SKM-1 (cell line): Measurements from ENCODE around the gene MIOS.
"Not testable (repeated sequence)": the region's sequence is repeated elsewhere in the genome, so short reads cannot be mapped to it uniquely, and the experiment has no call there.

ENCODE experiments used
- DNase-seq: peaks from one replicate; lab custom pipeline; 2025; ENCODE audit not compliant: unreplicated experiment; lab: John Stamatoyannopoulos, UW

Gene MIOS

DNA sequence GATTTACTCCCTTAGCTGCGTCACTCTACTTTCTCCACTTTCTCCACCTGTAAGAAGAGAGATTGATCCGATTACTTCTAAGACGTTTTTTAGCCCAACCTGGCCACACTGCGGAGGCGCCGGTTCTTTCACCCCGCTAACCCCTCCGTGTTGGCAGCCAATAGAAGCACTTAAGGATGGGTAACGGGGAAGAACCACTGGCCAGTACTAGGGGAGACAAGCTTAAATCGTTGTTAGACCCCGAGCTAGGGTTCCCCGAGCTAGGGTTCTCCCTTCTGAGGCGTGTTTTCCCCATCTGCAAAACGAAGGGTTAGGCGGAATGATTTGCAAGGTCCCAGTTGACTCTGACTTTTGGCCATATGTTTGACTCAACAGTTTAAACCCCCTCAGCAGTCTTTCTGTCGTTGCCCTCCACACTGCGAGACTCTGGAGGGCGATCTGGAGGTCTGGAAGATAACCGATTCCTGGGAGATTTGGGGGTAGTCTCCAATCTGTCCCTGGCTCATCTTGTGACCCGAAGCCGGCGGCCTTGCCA, 74.5 kb downstream of the MIOS start:
- DNase-seq, result no peak

DNA sequence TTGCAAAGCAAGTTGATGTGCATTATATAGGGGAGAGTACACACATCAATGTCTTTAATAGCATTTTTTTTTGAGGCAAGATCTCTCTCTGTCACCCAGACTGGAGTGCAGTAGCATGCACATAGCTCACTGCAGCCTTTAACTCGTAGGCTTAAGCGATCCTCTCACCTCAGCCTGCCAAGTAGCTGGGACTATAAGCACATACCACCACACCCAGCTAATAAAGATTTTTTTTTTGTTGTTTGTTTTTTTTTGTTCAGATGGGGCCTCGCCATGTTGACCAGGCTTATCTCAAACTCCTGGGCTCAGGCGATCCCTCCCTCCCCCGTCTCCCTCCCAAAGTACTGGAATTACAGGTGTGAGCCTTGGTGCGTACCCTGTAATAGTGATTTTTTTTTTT, 75.4 kb downstream of the MIOS start:
- no peak for DNase-seq

DNA sequence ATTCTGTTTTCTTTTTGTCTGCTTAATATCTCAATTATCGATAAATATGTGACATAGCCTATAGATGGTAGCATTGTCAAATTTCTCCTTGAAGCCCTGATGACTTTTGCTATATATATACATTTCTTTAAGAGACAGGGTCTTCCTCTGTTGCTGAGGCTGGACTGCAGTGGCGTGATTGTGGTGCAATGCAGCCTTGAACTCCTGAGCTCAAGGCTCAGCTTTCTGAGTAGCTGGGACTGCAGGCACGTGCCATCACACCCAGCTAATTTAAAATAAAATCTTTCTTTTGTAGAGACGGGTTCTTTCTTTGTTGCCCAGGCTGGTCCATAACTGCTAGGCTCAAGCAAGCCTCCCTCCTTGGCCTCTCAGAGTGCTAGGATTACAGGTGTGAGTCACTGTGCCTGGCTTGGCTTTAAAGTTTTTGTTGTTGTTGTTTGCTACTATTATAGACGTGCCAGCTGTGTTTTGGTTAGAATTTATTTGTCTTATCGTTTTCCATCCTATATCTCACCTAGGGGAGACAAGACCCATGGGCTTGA, 80.9 kb downstream of the MIOS start:
- no peak for DNase-seq

DNA sequence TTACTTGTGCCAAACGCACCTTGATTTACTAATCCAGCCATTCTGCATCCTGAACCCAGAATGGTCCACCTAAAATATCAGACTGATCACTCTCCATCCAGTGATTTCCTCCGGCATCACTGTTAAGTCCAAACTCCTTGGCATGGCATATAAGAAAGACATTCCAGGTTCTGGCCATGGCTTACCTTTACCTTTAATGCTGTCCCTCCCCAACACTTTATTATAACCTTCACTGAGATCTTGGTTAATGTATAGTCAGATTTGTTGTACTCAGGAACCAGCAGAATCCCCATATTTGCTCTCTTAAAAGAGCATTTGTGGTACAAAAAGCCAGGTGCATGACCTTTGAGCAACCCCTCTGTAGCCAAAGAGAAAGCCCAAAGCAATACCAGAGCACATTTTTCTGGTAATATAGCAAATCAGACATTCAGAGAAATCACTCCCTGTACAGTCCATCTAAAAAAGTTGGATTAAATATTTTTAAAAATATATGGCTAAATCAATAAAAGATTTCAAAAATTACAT, 84.1 kb downstream of the MIOS start:
- DNase-seq, result no peak

DNA sequence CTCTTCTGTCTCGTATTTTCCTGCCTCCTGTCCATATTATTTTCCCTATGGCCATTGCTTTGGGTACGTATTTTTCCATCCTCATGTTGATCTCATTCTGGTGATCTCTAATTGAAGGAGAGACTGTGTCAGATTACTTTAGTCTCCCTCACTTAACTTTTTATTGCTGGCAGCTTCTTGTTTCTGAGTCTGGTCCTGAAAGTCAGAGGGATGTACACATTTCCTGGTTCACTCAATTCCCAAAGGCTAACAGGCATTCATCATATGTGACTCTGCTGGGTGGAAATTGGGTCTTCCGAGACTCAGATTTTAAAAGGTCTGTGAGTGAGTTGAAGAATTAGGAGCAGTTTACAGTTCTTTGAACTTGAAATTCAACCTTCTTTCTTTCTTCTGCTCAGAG, 84.8 kb downstream of the MIOS start:
- no peak for DNase-seq

DNA sequence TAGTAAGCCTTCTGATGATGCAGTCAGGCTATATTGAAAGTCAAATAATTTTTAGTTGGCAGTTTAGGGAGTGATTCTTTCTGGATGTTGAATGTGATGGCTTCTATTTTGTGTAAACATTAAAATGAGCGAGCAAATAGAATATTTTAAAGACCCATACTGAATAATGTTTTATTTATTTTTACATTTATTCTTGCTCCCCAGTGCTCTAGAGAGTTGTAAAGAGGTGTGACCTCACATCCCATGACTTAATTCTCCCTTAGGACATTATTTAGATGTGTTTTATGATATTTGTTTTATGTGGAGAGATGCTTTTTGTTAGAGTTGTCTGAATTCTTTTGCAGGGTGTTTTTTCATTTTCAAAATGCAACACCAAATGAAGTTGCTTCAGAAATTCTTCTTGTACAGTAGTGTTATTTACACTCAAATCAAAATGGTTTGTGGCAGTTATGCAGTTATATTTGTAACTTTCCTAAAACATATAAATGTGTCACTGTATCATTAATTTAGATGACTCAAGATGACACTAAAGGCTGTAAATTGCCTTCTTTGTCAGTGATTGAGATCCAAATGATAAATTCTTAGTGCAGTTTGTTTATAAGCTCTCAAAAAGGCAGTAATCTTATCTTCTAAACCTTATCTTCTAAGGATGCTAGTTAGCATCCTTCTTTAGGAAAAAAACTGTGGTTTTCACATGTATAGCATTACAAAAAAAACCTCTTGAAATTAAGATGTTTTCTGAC, 86.3 kb downstream of the MIOS start:
- no peak for DNase-seq

DNA sequence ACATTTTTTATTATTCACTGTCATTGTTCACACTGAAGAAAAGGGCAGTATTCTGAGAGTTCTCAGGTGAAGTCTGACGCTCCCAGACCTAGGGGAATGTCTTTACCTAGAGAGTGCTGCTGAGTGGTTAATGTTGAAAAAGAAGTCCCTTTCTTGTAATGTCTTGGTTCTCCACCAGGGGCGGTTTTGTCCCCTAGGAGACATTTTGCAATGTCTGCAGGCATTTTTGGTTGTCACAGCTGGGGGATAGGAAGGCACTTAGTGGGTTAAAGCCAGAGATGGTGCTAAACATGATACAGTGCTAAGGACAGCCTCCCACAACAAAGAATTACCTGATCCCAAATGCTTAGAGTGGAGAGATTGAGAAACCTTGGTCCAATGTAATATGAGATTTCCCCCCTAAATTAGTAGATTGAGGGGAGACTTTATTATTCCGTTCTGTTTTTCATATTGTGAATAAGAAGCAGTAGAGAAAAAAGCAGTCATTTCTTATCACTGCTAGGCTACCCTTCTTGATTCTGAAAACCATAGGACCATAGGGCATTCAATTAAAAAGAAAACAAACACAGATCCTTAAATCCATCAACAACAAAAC, 87.0 kb downstream of the MIOS start:
- no peak for DNase-seq

DNA sequence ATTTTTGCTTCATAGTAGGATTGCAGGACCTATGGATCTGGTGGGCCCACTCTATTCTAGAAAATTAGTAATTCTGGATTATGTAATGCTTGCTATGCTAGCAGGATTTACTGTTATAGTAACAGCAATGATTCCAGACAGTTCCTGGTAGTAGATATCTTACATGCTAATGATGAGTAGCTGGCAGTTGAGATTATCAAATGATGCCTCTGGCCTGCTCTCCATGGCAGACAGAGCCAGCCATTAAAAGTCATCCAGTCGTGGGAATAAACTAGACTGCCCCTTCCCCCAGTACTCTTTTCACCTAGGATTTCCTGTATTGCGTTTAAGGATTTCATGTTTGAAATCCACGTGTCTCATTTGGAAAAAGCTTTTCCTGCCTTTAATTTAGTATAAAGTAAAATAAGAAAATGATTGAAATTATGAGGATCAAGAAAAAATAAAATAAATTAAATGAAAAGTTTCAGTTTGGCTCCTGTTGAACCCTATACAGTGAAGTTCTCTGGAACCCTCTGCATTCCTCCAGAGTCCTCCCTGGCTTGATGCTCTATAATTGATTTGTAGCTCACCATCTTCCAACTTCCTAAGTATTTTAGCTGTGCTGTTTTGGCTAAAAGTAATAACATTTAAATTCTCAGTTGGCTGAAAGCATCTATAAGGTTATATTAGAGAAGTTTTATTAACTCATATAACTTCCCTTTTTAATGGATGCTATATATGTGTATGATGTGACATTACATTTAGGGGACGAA, 88.5 kb downstream of the MIOS start:
- no peak for DNase-seq

DNA sequence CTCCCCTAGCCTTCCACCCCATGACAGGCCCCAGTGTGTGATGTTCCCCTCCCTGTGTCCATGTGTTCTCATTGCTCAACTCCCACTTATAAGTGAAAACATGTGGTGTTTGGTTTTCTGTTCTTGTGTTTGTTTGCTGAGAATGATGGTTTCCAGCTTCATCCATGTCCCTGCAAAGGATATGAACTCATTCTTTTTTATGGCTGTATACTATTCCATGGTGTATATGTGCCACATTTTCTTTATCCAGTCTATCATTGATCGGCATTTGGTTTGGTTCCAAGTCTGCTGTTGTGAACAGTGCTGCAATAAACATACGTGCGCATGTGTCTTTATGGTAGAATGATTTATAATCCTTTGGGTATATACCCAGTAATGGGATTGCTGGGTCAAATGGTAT, 89.8 kb downstream of the MIOS start:
- DNase-seq, result not testable (repeated sequence)
